HepG2 (cell line): ENCODE measurements around the gene FAM114A1. TPM values are rescaled to one million over a fixed set of nuclear protein-coding genes. Genes with fewer than 3 reads are reported as not detected.

ENCODE experiments used
- ATAC-seq: fragments of 200-7000 bp; cut with Tn5 transposase; 3 replicates; pipeline ENCODE4 v1.9.1; 2020; ENCODE audit warnings: mild to moderate bottlenecking, moderate library complexity
- BruUV-seq: library from RNA; stranded (reverse); fragments of 400-500 nt; replicated peaks from 2 replicates; lab custom pipeline; 2021; lab: Mats Ljungman, UMichigan
- CTCF ChIA-PET: fragments of 300-600 bp; formaldehyde crosslinking; extraction: SDS; loops from one replicate; lab custom pipeline; 2021; ENCODE audit warnings: low total read pairs, inconsistent platforms, low intra/inter-chr PET ratio; lab: Yijun Ruan, JAX
- POLR2A ChIA-PET: fragments of 350-600 bp; sonication (Branson Sonifier 250); formaldehyde crosslinking; loops from one replicate; lab custom pipeline; 2020; ENCODE audit warnings: antibody characterized with exemption, inconsistent platforms; lab: Yijun Ruan, JAX
- DNase-seq: peaks from one replicate; pipeline ENCODE4 v3.0.0-alpha.2; 2015; ENCODE audit warnings: low spot score
- FAIRE-seq: peaks from 3 replicates; lab custom pipeline; 2011; peaks lifted over from hg19 to GRCh38; lab: Jason Lieb, UNC
- H2AFZ ChIP-seq: one replicate; pipeline ENCODE4 v1.6.1; 2011; ENCODE audit warnings: low read length, inconsistent platforms
- H3K27ac ChIP-seq: fragments of 300-600 bp; 3 replicates; pipeline ENCODE4 v1.8.0; 2011; ENCODE audit warnings: mixed run types, mild to moderate bottlenecking, mixed read lengths, low read length, inconsistent platforms; ENCODE audit not compliant: insufficient read depth; ENCODE audit errors: extremely low read length
- H3K27me3 ChIP-seq, 2 experiments: fragments of 200-600 bp in 1 of 2; 2 replicates in 1 of 2; 3 replicates in 1 of 2; pipeline versions ENCODE4 v1.6.0 to v1.8.0; 2011; ENCODE audit warnings: low read length in 2 of 2, mild to moderate bottlenecking in 2 of 2, moderate library complexity in 2 of 2, inconsistent platforms in 1 of 2; ENCODE audit not compliant: insufficient read depth in 2 of 2, control insufficient read depth in 1 of 2
- H3K36me3 ChIP-seq, 2 experiments: fragments of 200-600 bp in 1 of 2; replicated peaks in 1 of 2; 2 replicates in 1 of 2; 3 replicates in 1 of 2; pipeline versions ENCODE4 v1.5.1 to v1.8.0; 2011; ENCODE audit warnings: low read length in 2 of 2, inconsistent platforms in 1 of 2; ENCODE audit not compliant: insufficient read depth in 2 of 2, control insufficient read depth in 1 of 2
- H3K4me1 ChIP-seq: 2 replicates; pipeline ENCODE4 v1.5.1; 2012; ENCODE audit warnings: low read length, inconsistent platforms; ENCODE audit not compliant: insufficient read depth
- H3K4me2 ChIP-seq: 2 replicates; pipeline ENCODE4 v1.6.0; 2011; ENCODE audit warnings: low read depth, low read length, inconsistent platforms
- H3K4me3 ChIP-seq, 3 experiments: fragments of 200-600 bp in 1 of 3; sonication (generic), shearing (Covaris generic) in 1 of 3; replicated peaks in 1 of 3; 2 replicates each; pipeline ENCODE4 v1.5.1; 2011 to 2016; ENCODE audit warnings: low read length in 3 of 3, inconsistent platforms in 2 of 3, low read depth in 2 of 3, mild to moderate bottlenecking in 2 of 3, control low read depth in 1 of 3, mixed read lengths in 1 of 3; ENCODE audit not compliant: insufficient read depth in 1 of 3
- H3K79me2 ChIP-seq: one replicate; pipeline ENCODE4 v1.6.1; 2011; ENCODE audit warnings: low read length, inconsistent platforms; ENCODE audit not compliant: insufficient read depth
- H3K9ac ChIP-seq: 2 replicates; pipeline ENCODE4 v1.6.0; 2011; ENCODE audit warnings: mild to moderate bottlenecking, low read depth, low read length, inconsistent platforms; ENCODE audit not compliant: insufficient read depth
- H3K9me3 ChIP-seq: 2 replicates; pipeline ENCODE4 v1.5.1; 2012; ENCODE audit warnings: mild to moderate bottlenecking, low read length
- H4K20me1 ChIP-seq: 2 replicates; pipeline ENCODE4 v1.6.0; 2011; ENCODE audit warnings: inconsistent platforms, mild to moderate bottlenecking, low read length, moderate library complexity; ENCODE audit not compliant: insufficient read depth
- CEBPZ ChIP-seq: IDR thresholded peaks from 2 replicates; pipeline ENCODE4 v1.6.1; 2012; ENCODE audit warnings: low read length, improper control_type of control experiment
- CHD4 ChIP-seq: fragments of 200-600 bp; sonication (generic); IDR thresholded peaks from 2 replicates; pipeline ENCODE4 v1.7.0; 2017; ENCODE audit warnings: mild to moderate bottlenecking, low read length, borderline replicate concordance
- LCORL ChIP-seq, 2 experiments: fragments of 450-650 bp in 1 of 2; sonication (generic) in 1 of 2; formaldehyde crosslinking in 1 of 2; IDR thresholded peaks; 2 replicates each; pipeline versions ENCODE4 v1.5.0 to v1.6.1; 2017 to 2020; ENCODE audit warnings: antibody characterized with exemption in 1 of 2, missing genetic modification reagents in 1 of 2
- NONO ChIP-seq, 2 experiments: fragments of 450-650 bp in 1 of 2; sonication (generic) in 1 of 2; formaldehyde crosslinking in 1 of 2; IDR thresholded peaks in 1 of 2; conservative IDR thresholded peaks in 1 of 2; 2 replicates each; pipeline versions ENCODE4 v1.6.1 to v1.8.0; 2017 to 2022; ENCODE audit warnings: mild to moderate bottlenecking in 1 of 2, missing genetic modification reagents in 1 of 2, moderate library complexity in 1 of 2
- ONECUT2 ChIP-seq: sonication (generic); formaldehyde crosslinking; IDR thresholded peaks from 2 replicates; pipeline ENCODE4 v1.4.0; 2020; ENCODE audit warnings: missing genetic modification reagents
- SP5 ChIP-seq: IDR thresholded peaks from 2 replicates; pipeline ENCODE4 v1.6.1; 2016; ENCODE audit warnings: low read depth, borderline replicate concordance
- TCF7 ChIP-seq: sonication (generic); IDR thresholded peaks from 2 replicates; pipeline ENCODE4 v1.6.1; 2016; ENCODE audit warnings: antibody characterized with exemption, low read depth
- ZNF17 ChIP-seq: sonication (generic); formaldehyde crosslinking; IDR thresholded peaks from 2 replicates; pipeline ENCODE4 v1.5.0; 2020; ENCODE audit warnings: mild to moderate bottlenecking, missing genetic modification reagents
- ZNF761 ChIP-seq: sonication (generic); formaldehyde crosslinking; conservative IDR thresholded peaks from 2 replicates; pipeline ENCODE4 v1.4.0; 2020; ENCODE audit warnings: mild to moderate bottlenecking, missing genetic modification reagents
- WGBS: methylation state at CpG from one replicate; pipeline ENCODE4 v1.1.6; 2017; ENCODE audit warnings: low lambda C conversion rate; 5-methylcytosine and 5-hydroxymethylcytosine counted together
- in situ Hi-C: cut with HindIII; loops from 2 replicates; pipeline ENCODE4 v1.10.0; 2017; ENCODE audit warnings: low pct_unique_long_range_greater_than_20kb; ENCODE audit not compliant: extremely low pct_ligation_motif_present
- intact Hi-C: fragments of 100-400 bp; cut with micrococcal nuclease; formaldehyde crosslinking; loops from one replicate; pipeline ENCODE4 v1.10.0; 2022; ENCODE audit not compliant: unreplicated experiment
- polyA plus RNA-seq, 8 experiments: library from polyadenylated mRNA; depleted of rRNA in 3 of 8; stranded (reverse) in 7 of 8; unstranded in 1 of 8; fragments of >200 nt; fragmentation: Illumina TruSeq in 4 of 8; extraction: Trizol in 4 of 8; gene quantifications; 2 replicates each; pipeline versions ENCODE4 v1.2.1 to v1.2.3, GENCODE V29; 2011 to 2016; ENCODE audit warnings: low read depth in 4 of 8, missing spikeins in 1 of 8, mixed read lengths in 1 of 8; ENCODE audit not compliant: insufficient read depth in 1 of 8
- total RNA-seq, 5 experiments: library from RNA; depleted of rRNA; stranded (reverse); fragments of >200 nt; fragmentation: Illumina TruSeq; extraction: Trizol; gene quantifications; 2 replicates each; pipeline ENCODE4 v1.2.3, GENCODE V29; 2016; ENCODE audit warnings: low read depth in 1 of 5
- TF ChIP-seq, protein P1 (sequence below): sonication (generic); formaldehyde crosslinking; conservative IDR thresholded peaks from 2 replicates; pipeline ENCODE4 v1.8.0; 2022; ENCODE audit warnings: missing genetic modification reagents
- TF ChIP-seq, protein P2 (sequence below): sonication (generic); formaldehyde crosslinking; IDR thresholded peaks from 2 replicates; pipeline ENCODE4 v1.8.1; 2023; ENCODE audit warnings: mild to moderate bottlenecking, moderate library complexity, missing genetic modification reagents

Gene FAM114A1
- total and polyA plus RNA-seq, 2 of the 13 experiments (the other 11 are each of a cell fraction or from before 2014, with no cell fraction given), result 61.0 to 76.9 TPM

GRCh38 chr4:38834570-38834969 is 33.0 kb upstream of the FAM114A1 start:
- H3K4me3 ChIP-seq, result no peak overlapping the region
- CTCF ChIA-PET, result no interaction called here
- in situ Hi-C loops, result no loop called here
- TF ChIP-seq CEBPZ (no peak), NONO (IDR thresholded peaks at IDR 0.05) (no peak), NONO (CRISPR knock-in tag; conservative IDR thresholded peaks at IDR 0.05) (no peak), ZNF17 (CRISPR knock-in tag) (no peak), CHD4 (no peak), ZNF761 (CRISPR knock-in tag) (no peak), SP5 (CRISPR knock-in tag) (no peak), TCF7 (no peak), ONECUT2 (no peak), LCORL (IDR thresholded peaks at IDR 0.05) (no peak), LCORL (CRISPR knock-in tag; IDR thresholded peaks at IDR 0.05) (no peak)
- TF ChIP-seq, protein P1, sequence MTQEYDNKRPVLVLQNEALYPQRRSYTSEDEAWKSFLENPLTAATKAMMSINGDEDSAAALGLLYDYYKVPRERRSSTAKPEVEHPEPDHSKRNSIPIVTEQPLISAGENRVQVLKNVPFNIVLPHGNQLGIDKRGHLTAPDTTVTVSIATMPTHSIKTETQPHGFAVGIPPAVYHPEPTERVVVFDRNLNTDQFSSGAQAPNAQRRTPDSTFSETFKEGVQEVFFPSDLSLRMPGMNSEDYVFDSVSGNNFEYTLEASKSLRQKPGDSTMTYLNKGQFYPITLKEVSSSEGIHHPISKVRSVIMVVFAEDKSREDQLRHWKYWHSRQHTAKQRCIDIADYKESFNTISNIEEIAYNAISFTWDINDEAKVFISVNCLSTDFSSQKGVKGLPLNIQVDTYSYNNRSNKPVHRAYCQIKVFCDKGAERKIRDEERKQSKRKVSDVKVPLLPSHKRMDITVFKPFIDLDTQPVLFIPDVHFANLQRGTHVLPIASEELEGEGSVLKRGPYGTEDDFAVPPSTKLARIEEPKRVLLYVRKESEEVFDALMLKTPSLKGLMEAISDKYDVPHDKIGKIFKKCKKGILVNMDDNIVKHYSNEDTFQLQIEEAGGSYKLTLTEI (CRISPR knock-in tag), result no peak
- TF ChIP-seq, protein P2, sequence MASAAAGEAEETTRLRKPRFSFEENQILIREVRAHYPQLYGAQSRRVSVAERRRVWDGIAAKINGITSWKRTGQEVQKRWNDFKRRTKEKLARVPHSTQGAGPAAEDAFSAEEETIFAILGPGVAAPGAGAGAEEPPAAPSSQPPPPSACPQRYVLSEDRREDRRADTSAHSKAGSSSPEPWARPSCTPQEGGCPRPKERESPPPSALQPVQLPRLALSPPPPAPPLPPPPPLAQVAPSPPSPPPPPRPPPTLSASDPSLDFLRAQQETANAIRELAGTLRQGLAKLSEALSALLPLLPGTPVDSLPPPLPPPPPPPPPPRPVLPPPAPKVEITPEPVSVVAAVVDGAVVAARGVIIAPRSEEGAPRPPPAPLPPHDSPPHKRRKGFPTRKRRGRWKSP (CRISPR knock-in tag), result no peak
- TF ChIP-seq, all 625 proteins: peak for 0
- 51% methylated on average over 4 of the region's 4 CpGs for WGBS
- no TSS peak for BruUV-seq
- no peaks in the 10 kb centered on the region for H3K79me2 ChIP-seq
- no peaks in the 10 kb centered on the region for H3K36me3 ChIP-seq
- no peak for FAIRE-seq
- H3K4me1 ChIP-seq, result peaks cover 4% of the 10 kb centered on the region; the same call in 1 of the 2 replicates
- no peak overlapping the region for H3K4me2 ChIP-seq
- no peak for DNase-seq
- intact Hi-C loops, result no loop called here
- H2AFZ ChIP-seq, result no peak overlapping the region
- H4K20me1 ChIP-seq, result no peaks in the 10 kb centered on the region
- POLR2A ChIA-PET, result no interaction called here
- no peaks in the 10 kb centered on the region for H3K9me3 ChIP-seq
- H3K9ac ChIP-seq, result no peak overlapping the region
- ATAC-seq, result no peak
- no peaks in the 10 kb centered on the region; a peak in 1 of 5 replicates for H3K27me3 ChIP-seq
- no peak overlapping the region for H3K27ac ChIP-seq
